C4-2B (cell line): ENCODE data around the gene MTG2.

Experiments
- CTCF ChIP-seq: fragments of 450-650 bp; conservative IDR thresholded peaks from 2 replicates; pipeline ENCODE4 v1.5.1; 2017; ENCODE audit warnings: mild to moderate bottlenecking
- ZFX ChIP-seq: fragments of 450-650 bp; IDR thresholded peaks from 2 replicates; pipeline ENCODE4 v1.6.1; 2017

DNA sequence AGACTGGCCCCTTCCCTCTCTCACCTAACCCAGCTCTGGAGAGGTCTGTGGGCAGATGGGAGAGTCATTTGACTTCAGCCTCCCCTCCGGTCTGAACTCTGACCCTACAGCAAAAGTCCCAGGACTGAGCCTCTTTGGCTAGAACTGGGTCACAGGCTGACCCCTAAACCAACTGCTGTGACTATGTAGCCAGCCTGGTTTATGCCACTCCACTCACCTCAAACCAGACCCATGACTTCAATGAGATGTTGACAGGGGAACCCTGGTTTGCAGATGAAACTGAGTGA is 54.6 kb downstream of the MTG2 start:
- TF ChIP-seq CTCF: no peak
- TF ChIP-seq ZFX: no peak
